NOMO-1 treated with DMSO at 0.1 percent for 48 hours (cell line): ENCODE data around the gene CD226.

ENCODE experiments used
- DNase-seq: peaks from one replicate; lab custom pipeline; 2025; ENCODE audit not compliant: unreplicated experiment; lab: John Stamatoyannopoulos, UW

Gene CD226

DNA sequence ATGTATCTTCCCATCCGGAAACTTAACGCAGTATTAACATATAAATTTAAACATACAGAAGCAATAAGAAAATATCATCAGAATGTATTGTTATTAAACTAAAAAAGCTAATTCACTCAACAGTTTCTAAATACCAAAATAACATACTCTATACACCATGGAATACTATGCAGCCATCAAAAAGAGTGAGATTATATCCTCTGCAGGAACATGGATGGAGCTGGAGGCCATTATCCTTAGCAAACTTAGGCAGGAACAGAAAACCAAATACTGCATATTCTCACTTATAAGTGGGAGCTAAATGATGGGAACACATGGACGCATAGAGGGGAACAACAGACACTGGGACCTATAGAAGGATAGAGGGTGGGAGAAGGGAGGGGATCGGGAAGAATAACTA lies 127.1 kb downstream of the CD226 start:
- no peak for DNase-seq

DNA sequence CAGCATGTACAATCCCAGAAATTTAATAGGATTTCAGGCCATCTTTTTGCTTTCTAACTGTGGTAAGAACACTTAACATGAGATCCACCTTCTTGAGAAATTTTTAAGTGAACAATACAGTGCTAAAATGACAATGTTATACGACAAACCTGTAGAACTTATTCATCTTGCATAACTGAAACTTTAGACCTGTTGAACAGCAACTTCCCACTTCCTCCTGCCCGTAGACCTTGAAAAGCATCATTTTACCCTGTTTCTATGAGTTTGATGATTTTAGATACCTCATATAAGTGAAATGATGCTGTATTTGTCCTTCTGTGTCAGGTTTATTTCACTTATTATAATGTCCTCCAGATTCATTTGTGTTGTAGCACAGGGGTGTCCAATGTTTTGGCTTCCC lies 128.2 kb downstream of the CD226 start:
- no peak for DNase-seq

DNA sequence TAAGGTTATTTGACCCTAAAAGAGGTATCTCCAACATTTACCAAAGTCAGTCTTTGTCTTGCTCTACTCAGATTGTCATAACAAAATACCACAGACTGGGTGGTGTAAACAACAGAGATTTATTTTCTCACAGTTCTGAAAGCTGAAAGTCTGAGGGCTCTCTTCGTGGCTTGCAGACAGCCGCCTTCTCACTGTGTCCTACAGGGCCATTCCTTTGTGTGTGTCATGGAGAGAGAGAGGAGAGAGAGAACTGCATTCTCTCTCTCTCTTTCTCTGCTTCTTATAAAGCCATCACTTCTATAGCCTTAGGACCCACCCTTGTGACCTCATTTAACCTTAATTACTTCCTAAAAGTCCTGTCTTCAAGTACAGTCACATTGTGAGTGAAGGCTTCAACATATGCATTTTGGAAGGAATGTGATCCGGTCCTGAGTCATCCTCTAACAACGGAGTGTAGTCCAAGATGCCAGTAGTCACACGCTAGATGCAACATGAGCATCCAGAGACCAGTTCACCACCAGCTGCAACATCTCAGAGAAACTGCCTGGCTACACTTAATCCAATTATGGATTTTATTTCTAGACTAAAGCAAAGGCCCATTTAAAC lies 130.2 kb downstream of the CD226 start:
- no peak for DNase-seq

DNA sequence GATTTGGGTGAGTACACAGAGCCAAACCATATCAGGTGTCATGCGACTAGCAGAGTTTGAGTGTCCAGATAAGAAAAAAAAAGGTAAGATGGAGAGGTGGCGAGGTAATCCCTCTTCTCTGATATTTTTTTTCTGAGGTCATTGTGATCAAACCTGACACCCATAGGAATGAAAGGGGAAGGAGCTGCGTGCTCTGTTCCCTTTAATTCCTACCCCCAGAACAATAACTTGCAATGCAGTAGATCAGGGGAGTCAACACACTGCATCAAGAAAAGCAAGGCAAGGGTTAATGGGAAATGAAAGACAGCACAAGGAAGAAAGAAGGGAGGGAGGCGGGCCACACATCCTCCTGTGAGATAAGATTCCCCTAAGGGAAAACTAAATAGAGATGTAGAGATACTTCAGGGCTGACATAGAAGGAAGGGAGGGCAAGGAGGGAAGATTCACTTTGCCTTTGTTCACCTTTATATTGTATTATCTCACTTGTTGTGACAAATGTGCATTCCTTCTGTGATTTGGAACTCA lies 132.8 kb downstream of the CD226 start:
- DNase-seq: no peak

DNA sequence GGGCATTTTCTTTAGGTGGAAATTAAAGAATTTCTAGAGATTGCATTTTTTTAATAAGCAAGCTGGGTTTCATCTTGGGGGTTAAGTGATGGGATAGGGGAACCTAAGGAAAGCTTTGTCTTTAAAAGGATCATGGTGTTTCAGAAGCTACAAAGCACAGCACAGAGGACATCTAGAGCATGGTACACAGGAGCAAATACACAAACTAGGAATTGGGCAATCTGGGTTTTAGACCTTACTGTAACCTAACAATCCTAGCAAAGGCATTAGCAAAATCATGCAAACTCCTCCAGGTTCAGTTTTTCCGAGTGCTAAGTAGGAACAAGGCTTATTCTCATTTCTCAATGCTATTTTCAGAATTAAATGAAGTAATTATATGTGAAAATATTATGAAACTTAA lies 134.1 kb downstream of the CD226 start:
- no peak for DNase-seq

DNA sequence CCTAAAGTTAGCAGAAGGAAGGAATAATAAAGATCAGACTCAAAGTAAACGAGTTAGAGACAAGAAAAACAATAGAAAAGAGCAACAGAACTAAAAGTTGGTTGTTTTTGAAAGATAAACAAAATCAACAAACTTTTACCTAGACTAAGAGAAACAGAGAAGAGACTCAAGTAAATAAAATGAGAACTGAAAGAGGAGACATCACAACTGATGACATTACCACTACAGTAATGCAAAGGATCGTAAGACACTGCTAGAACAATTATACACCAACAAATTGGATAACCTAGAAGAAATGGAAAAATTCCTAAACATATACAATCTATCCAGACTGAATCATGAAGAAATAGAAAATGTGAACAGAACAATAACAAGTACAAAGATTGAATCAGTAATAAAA lies 139.3 kb downstream of the CD226 start:
- no peak for DNase-seq

DNA sequence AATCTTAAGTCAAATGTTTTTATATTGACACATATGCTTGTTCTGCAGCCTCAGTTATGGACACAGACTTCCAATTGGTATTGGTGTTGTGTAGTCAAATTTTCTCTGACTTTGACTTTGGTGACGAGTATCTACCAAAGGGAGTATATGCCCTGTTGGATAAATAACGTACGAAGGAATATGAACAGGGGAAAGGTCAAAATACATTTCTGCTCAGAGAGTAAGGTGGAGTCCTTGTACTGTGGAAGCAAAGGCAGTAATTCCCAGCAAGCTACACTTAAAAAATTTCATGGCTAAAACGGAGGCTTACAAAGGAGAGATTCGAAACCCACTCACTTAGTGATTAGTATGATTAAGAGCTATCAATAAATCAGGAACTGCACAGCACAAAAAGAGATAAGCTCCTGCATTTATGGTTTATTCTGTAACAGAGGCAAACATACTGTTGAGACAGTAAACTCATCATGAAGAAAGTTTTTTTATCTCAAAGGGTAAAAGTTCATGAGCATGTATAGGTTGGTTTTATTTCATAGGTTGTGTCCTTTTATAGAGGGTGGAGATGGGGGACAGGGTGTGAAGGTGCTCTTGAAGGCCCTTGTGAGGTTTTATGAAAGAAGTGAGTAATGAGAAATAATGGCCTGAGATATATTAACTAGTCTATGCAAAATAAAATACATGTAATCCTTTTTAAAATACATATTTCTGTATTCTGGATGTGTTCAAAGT lies 142.7 kb downstream of the CD226 start:
- no peak for DNase-seq
